ENCODE data around the gene PTPRZ1.
A peak's percentile ranks its signal among the peaks of the same experiment; 100 is the strongest.

The PTPRZ1 gene

GRCh38 chr7:121890833-121891232 is 17.9 kb downstream of the PTPRZ1 start:
- peaks cover 14% of the 10 kb centered on the region for H3K4me1 ChIP-seq (ENCODE audit: control insufficient read depth, insufficient read depth, low read length)
- peaks cover 16% of the 10 kb centered on the region; the same call in 1 of the 2 replicates for H3K36me3 ChIP-seq (ENCODE audit: control insufficient read depth, insufficient read depth, low read length)
- H3K27ac ChIP-seq (ENCODE audit: low read depth, low read length): no peak overlapping the region
- no peaks in the 10 kb centered on the region for H3K27me3 ChIP-seq (ENCODE audit: control insufficient read depth, insufficient read depth, low read length)
- H3K9ac ChIP-seq (ENCODE audit: low read depth, low read length): no peak overlapping the region
- H3K4me3 ChIP-seq (ENCODE audit: low read depth, low read length): no peak overlapping the region
- H3K9me3 ChIP-seq (ENCODE audit: control insufficient read depth, insufficient read depth, low read length): no peaks in the 10 kb centered on the region

GRCh38 chr7:121891731-121892130 is 18.8 kb downstream of the PTPRZ1 start:
- peaks cover 18% of the 10 kb centered on the region; the same call in 1 of the 2 replicates for H3K36me3 ChIP-seq (ENCODE audit: control insufficient read depth, insufficient read depth, low read length)
- no peak overlapping the region for H3K27ac ChIP-seq (ENCODE audit: low read depth, low read length)
- no peak overlapping the region for H3K4me3 ChIP-seq (ENCODE audit: low read depth, low read length)
- H3K9me3 ChIP-seq (ENCODE audit: control insufficient read depth, insufficient read depth, low read length): no peaks in the 10 kb centered on the region
- peaks cover 14% of the 10 kb centered on the region for H3K4me1 ChIP-seq (ENCODE audit: control insufficient read depth, insufficient read depth, low read length)
- H3K9ac ChIP-seq (ENCODE audit: low read depth, low read length): no peak overlapping the region
- no peaks in the 10 kb centered on the region for H3K27me3 ChIP-seq (ENCODE audit: control insufficient read depth, insufficient read depth, low read length)

- Histone ChIP-seq H3K27ac (ENCODE audit: low read depth, low read length) (no peak overlapping the region), H3K4me3 (ENCODE audit: low read depth, low read length) (no peak overlapping the region)
These were observed 28.1 kb downstream of the PTPRZ1 start for GRCh38 chr7:121901026-121901425.

GRCh38 chr7:121904120-121904519 is 31.2 kb downstream of the PTPRZ1 start:
- H3K27ac ChIP-seq (ENCODE audit: low read depth, low read length): peak overlapping the region; percentile 1
- H3K9me3 ChIP-seq (ENCODE audit: control insufficient read depth, insufficient read depth, low read length): no peaks in the 10 kb centered on the region
- no peak overlapping the region for H3K9ac ChIP-seq (ENCODE audit: low read depth, low read length)
- H3K27me3 ChIP-seq (ENCODE audit: control insufficient read depth, insufficient read depth, low read length): no peaks in the 10 kb centered on the region
- no peak overlapping the region for H3K4me3 ChIP-seq (ENCODE audit: low read depth, low read length)
- no peaks in the 10 kb centered on the region for H3K4me1 ChIP-seq (ENCODE audit: control insufficient read depth, insufficient read depth, low read length)
- H3K36me3 ChIP-seq (ENCODE audit: control insufficient read depth, insufficient read depth, low read length): peaks cover 33% of the 10 kb centered on the region

More at GRCh38 chr7:121901026-121901425, 28.1 kb downstream of the PTPRZ1 start:
- no peak overlapping the region for H3K9ac ChIP-seq (ENCODE audit: low read depth, low read length)
- H3K4me1 ChIP-seq (ENCODE audit: control insufficient read depth, insufficient read depth, low read length): no peaks in the 10 kb centered on the region
- H3K9me3 ChIP-seq (ENCODE audit: control insufficient read depth, insufficient read depth, low read length): no peaks in the 10 kb centered on the region
- no peaks in the 10 kb centered on the region for H3K27me3 ChIP-seq (ENCODE audit: control insufficient read depth, insufficient read depth, low read length)
- H3K36me3 ChIP-seq (ENCODE audit: control insufficient read depth, insufficient read depth, low read length): peaks cover 56% of the 10 kb centered on the region

GRCh38 chr7:121908042-121908441 is 35.1 kb downstream of the PTPRZ1 start:
- H3K9me3 ChIP-seq (ENCODE audit: control insufficient read depth, insufficient read depth, low read length): no peaks in the 10 kb centered on the region
- H3K27ac ChIP-seq (ENCODE audit: low read depth, low read length): no peak overlapping the region

DNA sequence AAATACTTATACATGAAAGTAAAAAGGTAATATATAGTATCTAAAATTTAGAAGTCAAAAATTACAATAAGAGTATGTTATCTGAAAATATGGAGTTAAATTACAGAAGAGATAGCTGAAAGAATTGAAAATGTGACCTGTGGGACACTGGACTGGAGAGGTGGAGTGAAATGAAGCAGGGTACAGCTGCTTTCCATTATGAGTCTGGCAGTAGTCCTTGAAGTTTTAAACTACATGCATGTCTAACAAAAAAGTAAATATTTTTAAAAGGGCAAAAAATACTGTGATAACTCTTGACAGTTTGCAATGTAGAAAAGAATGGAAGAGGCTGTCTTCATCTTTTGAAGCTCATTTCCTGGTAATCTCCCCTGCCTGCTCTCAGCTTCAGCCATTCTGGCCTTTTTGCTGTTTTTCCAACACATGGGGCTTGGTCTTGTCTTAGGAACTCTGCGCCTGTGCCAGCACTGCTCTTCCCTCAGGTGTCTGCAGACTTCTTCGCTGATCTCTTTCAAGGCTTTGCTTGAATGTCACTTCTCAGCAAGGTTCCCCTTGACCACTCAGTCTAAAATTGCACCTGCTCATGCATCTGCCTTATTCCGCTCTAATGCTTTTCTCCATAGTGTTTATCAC is 36.9 kb downstream of the PTPRZ1 start:
- H3K9me3 ChIP-seq (ENCODE audit: control insufficient read depth, insufficient read depth, low read length): no peaks in the 10 kb centered on the region
- no peaks in the 10 kb centered on the region for H3K27me3 ChIP-seq (ENCODE audit: control insufficient read depth, insufficient read depth, low read length)
- H3K4me1 ChIP-seq (ENCODE audit: control insufficient read depth, insufficient read depth, low read length): peaks cover 22% of the 10 kb centered on the region
- no peak overlapping the region for H3K4me3 ChIP-seq (ENCODE audit: low read depth, low read length)
- peak overlapping the region; percentile 34 for H3K27ac ChIP-seq (ENCODE audit: low read depth, low read length)
- no peak overlapping the region for H3K9ac ChIP-seq (ENCODE audit: low read depth, low read length)
- 0 out of 2 replicates have a peak, but pooled peaks cover 5% of the 10 kb centered on the region for H3K36me3 ChIP-seq (ENCODE audit: control insufficient read depth, insufficient read depth, low read length)

More at GRCh38 chr7:121908042-121908441, 35.1 kb downstream of the PTPRZ1 start:
- Histone ChIP-seq H3K9ac (ENCODE audit: low read depth, low read length) (no peak overlapping the region), H3K4me3 (ENCODE audit: low read depth, low read length) (no peak overlapping the region), H3K36me3 (ENCODE audit: control insufficient read depth, insufficient read depth, low read length) (0 out of 2 replicates have a peak, but pooled peaks cover 7% of the 10 kb centered on the region), H3K27me3 (ENCODE audit: control insufficient read depth, insufficient read depth, low read length) (no peaks in the 10 kb centered on the region), H3K4me1 (ENCODE audit: control insufficient read depth, insufficient read depth, low read length) (peaks cover 10% of the 10 kb centered on the region)

- Histone ChIP-seq H3K9ac (ENCODE audit: low read depth, low read length) (no peak overlapping the region), H3K9me3 (ENCODE audit: control insufficient read depth, insufficient read depth, low read length) (no peaks in the 10 kb centered on the region), H3K27me3 (ENCODE audit: control insufficient read depth, insufficient read depth, low read length) (no peaks in the 10 kb centered on the region), H3K27ac (ENCODE audit: low read depth, low read length) (peak overlapping the region; percentile 34), H3K4me1 (ENCODE audit: control insufficient read depth, insufficient read depth, low read length) (peaks cover 36% of the 10 kb centered on the region), H3K36me3 (ENCODE audit: control insufficient read depth, insufficient read depth, low read length) (no peaks in the 10 kb centered on the region), H3K4me3 (ENCODE audit: low read depth, low read length) (no peak overlapping the region)
These were observed 41.1 kb downstream of the PTPRZ1 start for GRCh38 chr7:121913947-121914675.

- H3K9ac ChIP-seq (ENCODE audit: low read depth, low read length): no peak overlapping the region
- H3K4me1 ChIP-seq (ENCODE audit: control insufficient read depth, insufficient read depth, low read length): peaks cover 32% of the 10 kb centered on the region
- H3K27ac ChIP-seq (ENCODE audit: low read depth, low read length): peak overlapping the region; percentile 34
- no peaks in the 10 kb centered on the region for H3K9me3 ChIP-seq (ENCODE audit: control insufficient read depth, insufficient read depth, low read length)
- H3K4me3 ChIP-seq (ENCODE audit: low read depth, low read length): no peak overlapping the region
- H3K36me3 ChIP-seq (ENCODE audit: control insufficient read depth, insufficient read depth, low read length): no peaks in the 10 kb centered on the region
- no peaks in the 10 kb centered on the region for H3K27me3 ChIP-seq (ENCODE audit: control insufficient read depth, insufficient read depth, low read length)
These were observed 41.8 kb downstream of the PTPRZ1 start for GRCh38 chr7:121914676-121915279.

DNA sequence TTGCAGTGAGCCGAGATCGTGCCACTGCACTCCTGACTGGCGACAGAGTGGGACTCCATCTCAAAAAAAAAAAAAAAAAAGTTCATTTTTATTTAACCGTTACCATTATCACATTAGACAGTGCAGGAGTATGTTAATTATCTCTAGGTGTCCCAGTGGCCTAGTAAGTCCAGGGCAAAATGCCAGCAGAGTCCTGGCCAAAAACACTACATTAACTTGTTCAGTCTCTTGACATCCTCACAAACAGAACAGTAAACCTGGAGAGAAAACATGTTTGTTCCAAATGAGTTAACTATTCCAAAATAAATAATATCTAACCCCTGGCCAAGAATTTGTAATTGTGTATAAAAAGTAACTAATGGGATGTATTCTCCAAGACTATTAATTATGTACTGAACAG is 43.2 kb downstream of the PTPRZ1 start:
- Histone ChIP-seq H3K9ac (ENCODE audit: low read depth, low read length) (no peak overlapping the region), H3K36me3 (ENCODE audit: control insufficient read depth, insufficient read depth, low read length) (no peaks in the 10 kb centered on the region), H3K4me1 (ENCODE audit: control insufficient read depth, insufficient read depth, low read length) (peaks cover 32% of the 10 kb centered on the region), H3K27me3 (ENCODE audit: control insufficient read depth, insufficient read depth, low read length) (no peaks in the 10 kb centered on the region), H3K27ac (ENCODE audit: low read depth, low read length) (no peak overlapping the region), H3K4me3 (ENCODE audit: low read depth, low read length) (no peak overlapping the region), H3K9me3 (ENCODE audit: control insufficient read depth, insufficient read depth, low read length) (no peaks in the 10 kb centered on the region)

GRCh38 chr7:121919986-121920385 is 47.0 kb downstream of the PTPRZ1 start:
- no peaks in the 10 kb centered on the region for H3K36me3 ChIP-seq (ENCODE audit: control insufficient read depth, insufficient read depth, low read length)
- no peaks in the 10 kb centered on the region for H3K27me3 ChIP-seq (ENCODE audit: control insufficient read depth, insufficient read depth, low read length)
- no peaks in the 10 kb centered on the region for H3K9me3 ChIP-seq (ENCODE audit: control insufficient read depth, insufficient read depth, low read length)
- H3K4me1 ChIP-seq (ENCODE audit: control insufficient read depth, insufficient read depth, low read length): peaks cover 45% of the 10 kb centered on the region
- H3K4me3 ChIP-seq (ENCODE audit: low read depth, low read length): no peak overlapping the region
- H3K27ac ChIP-seq (ENCODE audit: low read depth, low read length): no peak overlapping the region
- no peak overlapping the region for H3K9ac ChIP-seq (ENCODE audit: low read depth, low read length)

Measured in HUES48 (cell line).